IMR-90 (cell line): ENCODE data around the gene LDB2. TPM values are rescaled to one million over a fixed set of nuclear protein-coding genes. Genes with fewer than 3 reads are reported as not detected.

Source experiments
- ATAC-seq: fragments of 200-7000 bp; cut with Tn5 transposase; 2 replicates; pipeline ENCODE4 v1.9.1; 2020; ENCODE audit warnings: low read depth, mild to moderate bottlenecking, moderate library complexity
- BruUV-seq: library from RNA; stranded (reverse); fragments of 400-500 nt; replicated peaks from 2 replicates; lab custom pipeline; 2021; lab: Mats Ljungman, UMichigan
- CTCF ChIA-PET: fragments of 300-600 bp; formaldehyde crosslinking; extraction: SDS; loops from one replicate; lab custom pipeline; 2021; ENCODE audit warnings: antibody characterized with exemption; lab: Yijun Ruan, JAX
- POLR2A ChIA-PET: fragments of 300-600 bp; sonication (Branson Sonifier 250); formaldehyde crosslinking; loops from one replicate; lab custom pipeline; 2022; ENCODE audit warnings: antibody characterized with exemption; ENCODE audit not compliant: unreplicated experiment; lab: Charles Lee
- DNase-seq: peaks from one replicate; pipeline ENCODE4 v3.0.0; 2013
- H2AFZ ChIP-seq: replicated peaks from 2 replicates; pipeline ENCODE3; 2013; ENCODE audit warnings: low read length, mild to moderate bottlenecking; ENCODE audit not compliant: poor library complexity
- H2AK5ac ChIP-seq: 2 replicates; pipeline ENCODE4 v1.6.1; 2013; ENCODE audit warnings: low read depth, low read length, inconsistent platforms
- H2AK9ac ChIP-seq: replicated peaks from 2 replicates; pipeline ENCODE3; 2013; ENCODE audit warnings: mild to moderate bottlenecking, low read depth, low read length, moderate library complexity; ENCODE audit not compliant: poor library complexity
- H2BK120ac ChIP-seq: 2 replicates; pipeline ENCODE4 v1.6.1; 2013; ENCODE audit warnings: low read depth, low read length, inconsistent platforms
- H2BK15ac ChIP-seq: 3 replicates; pipeline ENCODE4 v1.6.1; 2013; ENCODE audit warnings: low read depth, low read length, inconsistent platforms
- H2BK20ac ChIP-seq: 2 replicates; pipeline ENCODE4 v1.6.1; 2013; ENCODE audit warnings: low read depth, mild to moderate bottlenecking, inconsistent platforms, low read length, moderate library complexity
- H2BK5ac ChIP-seq: 2 replicates; pipeline ENCODE4 v1.6.1; 2013; ENCODE audit warnings: mild to moderate bottlenecking, low read depth, low read length, inconsistent platforms; ENCODE audit not compliant: poor library complexity, severe bottlenecking
- H3K14ac ChIP-seq: replicated peaks from 2 replicates; pipeline ENCODE4 v1.6.1; 2013; ENCODE audit warnings: low read depth, low read length, inconsistent platforms
- H3K18ac ChIP-seq: 2 replicates; pipeline ENCODE4 v1.6.1; 2013; ENCODE audit warnings: low read depth, low read length, control low read depth
- H3K23ac ChIP-seq: 2 replicates; pipeline ENCODE4 v1.6.1; 2013; ENCODE audit warnings: low read depth, low read length, inconsistent platforms
- H3K27ac ChIP-seq: 2 replicates; pipeline ENCODE4 v1.5.1; 2013; ENCODE audit warnings: mild to moderate bottlenecking, control low read depth, low read length; ENCODE audit not compliant: insufficient read depth
- H3K27me3 ChIP-seq: 2 replicates; pipeline ENCODE4 v1.6.1; 2013; ENCODE audit warnings: low read length; ENCODE audit not compliant: control insufficient read depth, insufficient read depth
- H3K36me3 ChIP-seq: 2 replicates; pipeline ENCODE4 v1.6.1; 2013; ENCODE audit warnings: low read length, mixed read lengths; ENCODE audit not compliant: control insufficient read depth, insufficient read depth
- H3K4ac ChIP-seq: 2 replicates; pipeline ENCODE4 v1.6.1; 2013; ENCODE audit warnings: low read depth, low read length, inconsistent platforms
- H3K4me1 ChIP-seq: 2 replicates; pipeline ENCODE4 v1.6.1; 2013; ENCODE audit warnings: low read length, mixed read lengths; ENCODE audit not compliant: control insufficient read depth, insufficient read depth
- H3K4me2 ChIP-seq: 2 replicates; pipeline ENCODE4 v1.6.1; 2013; ENCODE audit warnings: low read depth, mild to moderate bottlenecking, control low read depth, low read length, moderate library complexity
- H3K4me3 ChIP-seq: 2 replicates; pipeline ENCODE4 v1.5.1; 2013; ENCODE audit warnings: low read depth, mild to moderate bottlenecking, control low read depth, low read length, moderate library complexity; ENCODE audit not compliant: insufficient read depth
- H3K56ac ChIP-seq: 2 replicates; pipeline ENCODE4 v1.6.1; 2013; ENCODE audit warnings: low read length, inconsistent platforms; ENCODE audit not compliant: insufficient read depth; ENCODE audit errors: extremely low read depth
- H3K79me1 ChIP-seq, 2 experiments: 2 replicates each; pipeline ENCODE4 v1.6.1; 2013; ENCODE audit warnings: low read length in 2 of 2, inconsistent platforms in 1 of 2, low read depth in 1 of 2
- H3K9ac ChIP-seq: 2 replicates; pipeline ENCODE4 v1.6.1; 2013; ENCODE audit warnings: low read depth, low read length, control low read depth
- H3K9me1 ChIP-seq: 2 replicates; pipeline ENCODE4 v1.6.1; 2013; ENCODE audit warnings: low read length, inconsistent platforms; ENCODE audit not compliant: insufficient read depth
- H3K9me3 ChIP-seq: 2 replicates; pipeline ENCODE4 v1.6.1; 2013; ENCODE audit warnings: low read length; ENCODE audit not compliant: control insufficient read depth, insufficient read depth
- H4K20me1 ChIP-seq: 2 replicates; pipeline ENCODE4 v1.6.1; 2013; ENCODE audit warnings: low read length, inconsistent platforms; ENCODE audit not compliant: insufficient read depth
- H4K5ac ChIP-seq: 2 replicates; pipeline ENCODE4 v1.6.1; 2013; ENCODE audit warnings: mild to moderate bottlenecking, low read depth, low read length, control low read depth
- H4K8ac ChIP-seq, 2 experiments: 2 replicates each; pipeline ENCODE4 v1.6.1; 2013; ENCODE audit warnings: low read depth in 2 of 2, low read length in 2 of 2, control low read depth in 1 of 2, inconsistent platforms in 1 of 2
- H4K91ac ChIP-seq: 2 replicates; pipeline ENCODE4 v1.6.1; 2013; ENCODE audit warnings: low read depth, low read length, inconsistent platforms; ENCODE audit not compliant: insufficient read depth
- BHLHE40 ChIP-seq: fragments of 150-350 bp; IDR thresholded peaks from 2 replicates; pipeline ENCODE4 v1.6.1; 2016; ENCODE audit warnings: mild to moderate bottlenecking, low read depth, low read length
- ELK1 ChIP-seq: fragments of 150-350 bp; IDR thresholded peaks from 2 replicates; pipeline ENCODE4 v1.6.1; 2016; ENCODE audit warnings: low read depth, mild to moderate bottlenecking, low read length, moderate library complexity, borderline replicate concordance
- FOS ChIP-seq: fragments of 150-350 bp; IDR thresholded peaks from 2 replicates; pipeline ENCODE4 v1.6.1; 2016; ENCODE audit warnings: low read depth, low read length
- MAFK ChIP-seq: IDR thresholded peaks from 2 replicates; pipeline ENCODE4 v1.6.1; 2012; ENCODE audit warnings: low read depth, low read length, improper control_type of control experiment
- MAZ ChIP-seq: IDR thresholded peaks from 2 replicates; pipeline ENCODE4 v1.6.1; 2012; ENCODE audit warnings: low read depth, mild to moderate bottlenecking, low read length, improper control_type of control experiment, moderate library complexity, borderline replicate concordance
- NFE2L2 ChIP-seq: fragments of 150-350 bp; IDR thresholded peaks from 2 replicates; pipeline ENCODE4 v1.6.1; 2016; ENCODE audit warnings: low read depth, mild to moderate bottlenecking, low read length
- POLR2A ChIP-seq: IDR thresholded peaks from 2 replicates; pipeline ENCODE4 v1.6.1; 2012; ENCODE audit warnings: mild to moderate bottlenecking, low read depth, low read length
- RAD21 ChIP-seq: IDR thresholded peaks from 2 replicates; pipeline ENCODE4 v1.6.1; 2012; ENCODE audit warnings: low read length, improper control_type of control experiment
- SMC3 ChIP-seq: fragments of 150-350 bp; IDR thresholded peaks from 2 replicates; pipeline ENCODE4 v1.6.1; 2016; ENCODE audit warnings: low read depth, mild to moderate bottlenecking, antibody characterized with exemption, low read length, moderate library complexity
- USF2 ChIP-seq: fragments of 150-350 bp; IDR thresholded peaks from 2 replicates; pipeline ENCODE4 v1.6.1; 2017; ENCODE audit warnings: mild to moderate bottlenecking, antibody characterized with exemption, low read length, low read depth
- WGBS, 2 experiments: methylation state at CpG; one replicate each; pipeline versions ENCODE4 v1.1.5 to v1.1.7; 2013; ENCODE audit warnings: missing lambda C conversion rate in 2 of 2; ENCODE audit not compliant: insufficient read length in 1 of 2; ENCODE audit errors: extremely low coverage in 2 of 2; 5-methylcytosine and 5-hydroxymethylcytosine counted together
- dilution Hi-C: fragments of 300-500 bp; cut with HindIII; formaldehyde crosslinking; loops from one replicate; pipeline ENCODE4 v1.14.3; 2018; ENCODE audit warnings: low sequenced_read_pairs; ENCODE audit not compliant: unreplicated experiment
- in situ Hi-C: fragments of 300-500 bp; cut with MboI; formaldehyde crosslinking; loops from 3 replicates; pipeline ENCODE4 v1.14.3; 2019; ENCODE audit warnings: low sequenced_read_pairs, inconsistent platforms, mixed read lengths
- intact Hi-C: fragments of 100-400 bp; cut with micrococcal nuclease; formaldehyde crosslinking; loops from 2 replicates; pipeline ENCODE4 v1.10.0; 2022
- polyA plus RNA-seq, 3 experiments: library from polyadenylated mRNA; depleted of rRNA; stranded (reverse); fragments of >200 nt; gene quantifications; 2 replicates each; pipeline ENCODE4 v1.2.3, GENCODE V29; 2012; ENCODE audit warnings: low replicate concordance in 1 of 3
- total RNA-seq: library from RNA; depleted of rRNA; stranded (reverse); fragments of >200 nt; gene quantifications from 2 replicates; pipeline ENCODE4 v1.2.3, GENCODE V29; 2012

The LDB2 gene
- total and polyA plus RNA-seq, 2 of the 4 experiments (the other 2 are of a cell fraction): 67.9 to 116 TPM

GRCh38 chr4:16909281-16909680 is 10.8 kb upstream of the LDB2 start:
- Histone ChIP-seq H3K9me1 (peaks cover 3% of the 10 kb centered on the region; the same call in 1 of the 2 replicates), H2AFZ (peak overlapping the region; percentile 64), H3K56ac (no peak overlapping the region), H3K36me3 (no peaks in the 10 kb centered on the region), H4K8ac (no peak overlapping the region), H2AK5ac (no peak overlapping the region), H3K23ac (no peak overlapping the region), H3K79me1 (no peaks in the 10 kb centered on the region), H2BK20ac (no peak overlapping the region), H2BK120ac (no peak overlapping the region; the same call in 1 of the 2 replicates), H3K27ac (no peak overlapping the region), H3K4me1 (0 out of 2 replicates have a peak, but pooled peaks cover 2% of the 10 kb centered on the region), H4K20me1 (no peaks in the 10 kb centered on the region), H3K4ac (0 out of 2 replicates have a peak overlapping the region, but pooled peaks have one; percentile 62), H3K9ac (no peak overlapping the region), H2BK5ac (no peak overlapping the region), H4K5ac (no peak overlapping the region), H3K27me3 (no peaks in the 10 kb centered on the region), H2BK15ac (no peak overlapping the region), H3K14ac (no peak overlapping the region), H2AK9ac (no peak overlapping the region), H3K4me3 (no peak overlapping the region), H3K18ac (no peak overlapping the region), H3K9me3 (no peaks in the 10 kb centered on the region), H3K4me2 (no peak overlapping the region), H4K91ac (no peak overlapping the region)
- TF ChIP-seq SMC3 (no peak), RAD21 (no peak), NFE2L2 (no peak), USF2 (no peak), POLR2A (no peak), BHLHE40 (no peak), MAFK (no peak), ELK1 (no peak), MAZ (no peak), FOS (no peak)
- BruUV-seq: no TSS peak
- CTCF ChIA-PET: no interaction called here
- ATAC-seq (no peak), DNase-seq (no peak)
- dilution Hi-C loops (no loop called here), in situ Hi-C loops (loop anchor here (25.0 kb wide), 1 partner anchor 403 kb away; no protein-coding TSS in a partner anchor), intact Hi-C loops (no loop called here)
- 50% methylated on average over 4 of the region's 8 CpGs; no CpG with 5 or more reads in 1 of the 2 experiments for WGBS, 2 experiments
- POLR2A ChIA-PET: interaction anchor here (0.7 kb wide), 1 partner anchor 12 kb away, joined by 10 read pairs; no protein-coding TSS in a partner anchor
